Measurements from ENCODE around the gene PPP1R2.
A peak's percentile ranks its signal among the peaks of the same experiment; 100 is the strongest.
"Not testable (repeated sequence)": the region's sequence is repeated elsewhere in the genome, so short reads cannot be mapped to it uniquely, and the experiment has no call there.

PPP1R2 gene

DNA sequence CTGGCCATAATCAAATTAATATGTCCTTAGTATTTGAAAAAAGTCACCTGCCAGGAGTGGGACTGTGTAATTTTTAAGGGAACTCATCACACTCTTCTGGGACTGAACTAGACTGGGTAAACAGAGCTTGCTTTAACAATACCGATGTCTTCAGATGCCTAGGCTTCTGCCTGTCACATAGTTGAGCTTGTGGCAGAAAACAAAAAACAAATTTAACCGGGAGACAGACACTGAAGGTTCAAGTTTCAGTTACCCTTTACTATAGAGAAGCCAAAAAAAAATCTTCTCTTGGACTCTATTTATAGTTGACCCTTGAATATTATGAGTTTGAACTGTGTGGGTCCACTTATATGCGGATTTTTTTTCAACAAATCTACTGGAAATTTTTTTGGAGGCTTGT lies 10.8 kb downstream of the PPP1R2 start:
- FAIRE-seq = no peak

DNA sequence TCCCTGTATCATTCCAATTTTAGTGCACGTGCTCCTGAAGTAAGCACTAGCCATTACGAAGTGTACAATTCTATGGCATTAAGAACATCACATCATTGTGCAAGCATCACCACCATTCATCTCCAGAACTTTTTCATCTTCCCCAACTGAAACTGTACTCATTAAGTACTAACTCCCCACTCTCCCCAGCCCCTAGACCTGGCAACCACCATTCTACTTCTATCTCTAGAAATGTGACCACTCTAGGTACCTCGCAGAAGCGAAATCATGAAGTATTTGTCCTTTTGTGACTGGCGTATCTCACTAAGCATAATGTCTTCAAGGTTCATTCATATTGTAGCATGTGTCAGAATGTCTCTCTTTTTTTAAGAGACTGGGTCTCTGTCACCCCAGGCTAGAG lies 11.4 kb downstream of the PPP1R2 start:
- FAIRE-seq = no peak

DNA sequence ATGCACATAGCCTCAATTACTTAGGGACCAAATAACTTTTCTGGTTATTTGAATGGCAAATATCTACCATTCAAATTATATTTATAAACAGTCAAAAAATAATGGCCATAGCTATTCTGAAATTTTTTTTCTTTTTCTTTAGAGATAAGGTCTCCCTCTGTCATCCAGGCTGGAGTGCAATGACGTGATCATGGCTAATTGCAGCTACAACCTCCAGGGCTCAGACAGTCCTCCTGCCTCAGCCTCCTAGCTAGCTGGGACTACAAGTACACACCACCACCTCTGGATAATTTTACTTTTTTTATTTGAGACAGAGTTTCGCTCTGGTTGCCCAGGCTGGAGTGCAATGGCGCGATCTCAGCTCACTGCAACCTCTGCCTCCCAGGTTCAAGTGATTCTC lies 16.6 kb downstream of the PPP1R2 start:
- FAIRE-seq = no peak

DNA sequence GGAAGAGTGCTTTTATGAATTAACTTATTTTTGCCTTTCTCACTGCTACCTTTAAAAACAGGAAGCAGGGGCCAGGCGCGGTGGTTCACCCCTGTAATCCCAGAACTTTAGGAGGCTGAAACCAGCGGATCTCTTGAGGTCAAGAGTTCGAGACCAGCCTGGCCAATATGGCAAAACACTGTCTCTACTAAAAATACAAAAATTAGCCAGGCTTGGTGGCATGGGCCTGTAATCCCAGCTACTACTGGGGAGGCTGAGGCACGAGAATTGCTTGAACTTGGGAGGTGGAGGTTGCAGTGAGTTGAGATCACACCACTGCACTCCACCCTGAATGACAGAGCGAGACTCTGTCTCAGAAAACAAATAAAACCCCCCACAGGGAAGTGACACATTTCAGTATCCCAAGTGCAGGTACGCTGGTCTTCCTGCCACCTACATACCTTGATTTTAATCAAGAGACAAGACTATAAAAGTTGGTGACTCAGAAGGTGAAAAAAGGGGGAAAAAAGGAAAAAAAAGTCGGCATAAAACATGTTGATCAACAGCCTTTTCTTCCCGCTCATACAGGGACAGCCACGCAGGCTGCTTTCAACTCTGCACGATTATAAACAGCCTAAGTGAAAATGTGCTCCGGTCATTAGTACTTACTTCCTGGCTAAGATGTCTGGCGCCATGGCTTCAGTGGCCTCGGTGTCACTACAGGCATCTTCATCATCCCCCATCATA lies 18.8 kb downstream of the PPP1R2 start:
- no peak for FAIRE-seq

DNA sequence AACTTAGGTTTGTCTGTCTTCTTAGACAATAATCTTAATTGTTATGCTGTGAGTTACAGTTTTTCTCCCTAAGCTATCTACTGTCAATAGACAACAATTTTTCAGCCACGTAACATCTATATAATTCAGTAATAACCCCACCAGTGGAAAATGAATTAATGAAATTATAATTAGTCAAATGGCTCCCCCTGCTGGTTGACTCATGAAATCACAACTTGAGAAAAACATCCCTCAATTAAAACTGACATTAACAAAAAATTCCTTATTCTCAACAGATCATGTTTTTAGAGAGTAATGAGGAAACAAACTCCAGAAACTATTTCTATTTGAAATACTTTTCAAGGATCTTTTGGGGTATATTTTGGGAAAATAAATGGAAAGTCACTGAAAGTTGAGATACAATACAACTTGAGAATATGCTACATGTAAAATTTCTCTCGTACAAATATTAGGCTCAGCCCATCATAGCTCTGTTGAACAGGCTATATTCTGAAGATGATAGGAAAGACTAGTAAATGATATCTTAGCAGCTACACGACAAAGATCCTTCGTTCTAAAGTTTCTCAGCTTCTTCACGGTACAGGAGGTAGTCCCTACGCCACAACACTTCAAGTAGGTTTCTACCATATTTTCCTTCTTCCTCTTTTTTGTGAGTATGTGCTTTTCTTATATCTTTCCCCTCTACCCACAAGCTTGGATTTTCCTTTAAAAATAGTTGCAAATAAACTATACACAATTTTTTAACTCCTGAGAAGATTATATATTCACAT lies 20.7 kb downstream of the PPP1R2 start:
- FAIRE-seq = peak; percentile 95

DNA sequence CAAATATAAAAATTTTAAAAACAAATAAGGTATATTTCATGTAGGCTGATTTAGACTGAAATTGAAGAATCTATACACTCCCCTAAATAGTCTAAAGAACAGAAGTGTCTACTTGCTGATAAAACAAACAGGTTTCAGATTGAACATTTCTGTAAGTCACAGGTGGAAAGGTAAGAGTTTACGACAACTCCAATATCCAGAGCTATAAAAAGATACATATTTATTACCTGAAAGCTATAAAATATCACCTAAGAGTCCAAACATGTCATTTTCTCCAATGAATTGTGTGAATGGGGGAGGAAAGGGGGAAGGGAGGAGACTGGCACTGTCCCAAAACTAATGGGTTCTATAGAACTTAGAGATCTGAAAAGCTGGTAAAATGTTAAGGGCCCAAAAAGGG lies 26.1 kb downstream of the PPP1R2 start:
- no peak for FAIRE-seq

DNA sequence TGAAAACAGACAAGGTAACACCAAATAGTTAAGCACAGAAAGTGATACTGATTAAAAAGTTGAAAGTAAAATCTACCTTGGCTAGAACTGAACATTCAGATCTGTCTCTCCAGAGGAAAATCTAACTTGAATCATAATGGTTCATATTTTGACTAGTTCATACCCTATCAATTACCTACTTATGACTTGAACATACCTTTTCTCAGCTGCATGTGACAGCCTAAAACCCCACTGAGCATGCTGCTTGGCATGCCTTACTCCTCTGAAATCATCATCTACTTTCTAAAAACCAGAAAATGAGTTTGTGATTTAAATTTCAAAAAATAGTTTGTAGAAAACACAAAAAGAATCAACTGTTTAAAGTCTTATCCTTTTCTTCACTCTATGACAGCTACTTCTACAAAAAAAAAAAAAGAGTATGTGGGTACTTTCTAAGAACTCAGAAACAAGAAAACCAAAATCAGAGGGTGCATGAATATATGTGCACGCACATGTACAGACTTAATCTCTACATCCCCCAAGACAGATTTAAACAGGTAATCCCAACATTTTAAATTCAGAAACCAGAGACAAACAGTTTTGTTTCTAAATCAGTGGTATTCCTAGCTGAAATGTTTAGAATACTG lies 28.4 kb downstream of the PPP1R2 start:
- FAIRE-seq = not testable (repeated sequence)

DNA sequence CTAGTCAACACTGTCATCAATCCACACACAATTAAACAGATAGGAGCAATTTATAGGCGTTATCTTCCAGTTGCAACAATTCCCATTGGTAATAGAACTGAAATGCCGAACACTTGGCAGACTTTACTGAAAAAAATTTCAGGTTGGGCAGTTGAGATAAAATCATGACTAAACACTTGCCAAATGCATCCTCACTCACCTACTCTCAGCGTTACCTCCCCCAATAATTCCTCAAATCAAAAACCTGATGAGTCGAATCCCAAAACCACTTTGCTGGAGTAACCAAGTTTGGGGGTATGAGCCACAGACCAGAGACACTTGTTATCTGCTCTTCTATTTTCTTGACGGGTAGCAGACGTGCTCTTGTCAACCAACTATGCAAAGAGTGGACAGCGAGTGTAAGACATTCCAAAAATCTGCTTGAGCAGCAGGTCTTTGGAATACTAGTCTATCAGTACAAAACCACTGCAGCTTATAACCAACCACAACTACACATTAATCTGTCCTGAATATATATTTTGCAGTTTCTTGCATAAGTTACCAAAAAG lies 30.3 kb downstream of the PPP1R2 start:
- no peak for FAIRE-seq

DNA sequence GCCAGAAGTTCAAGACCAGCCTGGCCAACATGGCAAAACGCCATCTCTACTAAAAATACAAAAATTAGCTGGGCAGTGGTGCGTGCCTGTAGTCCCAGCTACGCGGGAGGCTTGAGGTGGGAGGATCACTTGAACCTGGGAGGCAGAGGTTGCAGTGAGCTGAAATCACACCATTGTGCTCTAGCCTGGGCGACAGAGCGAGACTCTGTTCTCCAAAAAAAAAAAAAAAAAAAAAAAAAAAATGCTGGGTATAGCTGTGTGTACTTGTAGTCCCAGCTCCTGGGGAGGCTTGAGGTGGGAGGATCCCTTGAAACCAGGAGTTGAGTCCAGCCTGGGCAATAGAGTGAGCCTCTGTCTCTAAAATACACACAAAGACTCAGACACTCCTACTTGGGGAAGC lies 32.0 kb downstream of the PPP1R2 start:
- no peak for FAIRE-seq

DNA sequence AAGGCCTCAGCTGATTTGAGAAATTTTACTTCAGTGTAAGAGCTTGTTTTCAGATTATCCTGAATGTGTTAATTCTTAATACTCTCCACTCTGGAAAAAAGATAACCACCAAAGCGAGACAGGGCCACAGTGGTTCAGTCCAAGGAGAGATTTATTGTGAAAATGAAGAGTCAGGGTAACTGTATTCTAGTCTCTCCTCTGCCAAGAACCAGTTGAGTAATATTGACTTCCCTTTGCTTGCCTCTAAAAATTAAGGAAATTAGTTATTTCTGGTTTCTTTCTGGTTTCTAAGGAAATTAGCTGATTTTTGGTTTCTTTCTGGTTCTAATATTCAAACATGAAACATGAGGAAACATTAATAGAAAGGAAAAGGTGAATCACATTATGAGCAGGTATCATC lies 34.9 kb downstream of the PPP1R2 start:
- FAIRE-seq = no peak

DNA sequence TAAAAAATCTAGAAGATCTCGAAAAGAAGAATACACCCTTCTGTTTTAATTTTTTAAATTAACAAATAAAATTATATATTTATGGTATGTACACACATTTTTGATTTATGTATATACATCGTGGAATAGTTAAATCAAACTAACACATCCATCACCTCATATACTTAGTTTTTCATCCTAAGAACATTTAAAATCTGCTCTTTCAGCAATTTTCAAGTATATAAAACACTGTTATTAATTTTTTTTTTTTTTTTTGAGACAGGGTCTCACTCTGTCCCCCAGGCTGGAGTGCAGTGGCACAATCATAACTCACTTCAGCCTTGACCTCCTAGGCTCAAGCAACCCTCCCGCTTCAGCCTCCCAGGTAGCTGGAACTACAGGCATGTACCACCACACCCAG lies 67.5 kb downstream of the PPP1R2 start:
- FAIRE-seq = no peak

DNA sequence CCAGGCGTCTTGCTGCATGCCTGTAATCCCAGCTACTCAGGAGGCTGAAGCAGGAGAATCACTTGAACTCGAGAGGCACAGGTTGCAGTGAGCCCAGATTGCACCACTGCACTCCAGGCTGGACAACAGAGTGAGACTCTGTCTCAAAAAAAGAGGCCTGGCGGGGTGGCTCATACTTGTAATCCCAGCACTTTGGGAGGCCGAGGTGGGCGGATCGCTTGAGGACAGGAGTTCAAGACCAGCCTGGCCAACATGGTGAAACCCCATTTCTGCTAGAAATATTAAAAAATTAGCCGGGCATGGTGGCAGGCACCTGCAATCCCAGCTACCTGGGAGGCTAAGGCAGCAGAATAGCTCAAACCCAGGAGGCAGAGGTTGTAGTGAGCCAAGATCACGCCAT lies 68.0 kb downstream of the PPP1R2 start:
- not testable (repeated sequence) for FAIRE-seq

DNA sequence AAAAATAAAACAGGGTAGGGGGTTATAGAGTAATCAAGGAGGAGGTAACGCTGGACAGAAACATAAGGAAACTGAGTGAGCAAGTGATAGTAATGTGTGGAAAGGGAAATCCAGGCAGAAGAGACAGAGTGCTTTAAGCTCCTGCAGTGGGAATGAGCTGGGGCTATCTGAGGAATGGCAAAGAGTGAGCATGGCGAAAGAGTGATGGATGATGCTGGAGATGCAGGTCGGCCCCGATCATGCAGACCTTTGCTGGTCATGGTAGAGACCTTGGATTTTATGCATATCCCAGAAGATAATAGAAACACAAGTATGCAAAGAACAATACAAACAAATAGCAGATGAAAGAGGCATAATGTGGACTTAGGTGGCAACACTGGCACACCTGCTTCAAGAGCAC lies 74.3 kb downstream of the PPP1R2 start:
- FAIRE-seq = no peak

DNA sequence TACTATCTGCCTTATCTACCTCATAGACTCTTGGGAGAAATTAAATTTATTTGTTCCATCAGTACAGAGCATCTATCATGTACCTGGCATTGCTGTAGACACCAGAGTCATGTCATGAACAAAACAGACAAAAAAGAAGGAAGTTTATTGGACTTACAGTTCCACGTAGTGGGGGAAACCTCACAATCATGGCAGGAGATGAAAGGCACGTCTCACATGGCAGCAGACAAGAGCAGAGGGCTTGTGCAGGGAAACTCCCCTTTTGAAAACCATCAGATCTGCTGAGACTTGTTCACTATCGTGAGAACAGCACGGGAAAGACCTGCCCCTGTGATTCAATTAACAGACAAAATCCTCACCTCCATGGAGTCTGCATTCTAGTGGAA lies 74.7 kb downstream of the PPP1R2 start:
- FAIRE-seq = no peak

DNA sequence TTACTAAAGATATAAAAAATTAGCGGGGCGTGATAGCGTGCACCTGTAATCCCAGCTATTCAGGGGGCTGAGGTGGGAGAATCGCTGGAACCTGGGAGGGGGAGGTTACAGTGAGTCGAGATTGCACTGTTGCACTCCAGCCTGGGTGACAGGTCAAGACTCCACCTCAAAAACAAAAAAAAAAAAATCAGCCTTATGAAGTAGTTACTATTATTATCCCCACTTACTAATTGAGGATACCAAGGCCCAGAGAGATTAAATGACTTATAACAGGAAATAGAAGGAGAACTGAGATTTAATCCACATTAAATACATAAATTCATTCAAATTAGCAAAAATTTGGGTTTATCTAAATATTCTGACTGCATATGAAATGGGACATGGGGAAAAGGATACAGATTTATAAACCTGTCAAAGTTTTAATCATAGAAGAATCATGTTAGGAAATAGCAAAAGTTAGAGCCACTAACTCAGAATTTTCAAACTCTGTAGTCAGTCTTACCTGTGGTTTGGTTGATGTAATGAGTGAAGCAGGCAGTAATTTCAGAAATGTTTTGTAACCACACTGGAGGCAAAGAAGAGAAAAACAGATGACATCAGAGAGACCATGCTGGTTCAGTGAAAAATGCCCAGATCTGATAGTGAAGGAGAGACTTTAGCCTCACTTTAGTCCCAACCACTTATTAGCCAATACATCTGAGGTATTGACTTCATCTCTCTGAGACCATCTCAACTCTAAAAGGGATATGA lies 75.3 kb downstream of the PPP1R2 start:
- no peak for FAIRE-seq

DNA sequence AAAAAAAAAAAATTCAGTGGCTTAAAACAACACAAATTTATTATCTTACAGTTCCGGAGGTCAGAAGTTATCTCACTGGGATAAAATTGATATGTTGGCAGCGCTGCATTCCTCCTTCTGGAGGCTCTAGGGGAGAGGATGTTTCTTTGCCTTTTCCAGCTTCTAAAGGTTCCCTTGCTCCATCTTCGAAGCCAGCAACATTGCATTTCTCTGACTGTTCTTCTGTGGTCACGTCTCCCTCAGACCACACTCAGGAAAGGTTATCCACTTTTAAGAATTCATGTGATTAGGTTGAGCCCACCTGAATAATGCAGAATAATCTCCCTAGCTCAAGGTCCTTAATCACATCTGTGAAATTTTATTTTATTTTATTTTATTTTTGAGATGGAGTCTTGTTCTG lies 76.9 kb downstream of the PPP1R2 start:
- FAIRE-seq = no peak

Data from G401.6 (cell line).